Progenitor cell of endocrine pancreas (in vitro differentiated cells): ENCODE measurements around the gene SLC26A11. TPM values are rescaled to one million over a fixed set of nuclear protein-coding genes. Genes with fewer than 3 reads are reported as not detected.

Experiments used
- DNase-seq: peaks from one replicate; pipeline ENCODE4 v3.0.0; 2021; ENCODE audit warnings: low spot score; ENCODE audit not compliant: unreplicated experiment
- H3K27ac Mint-ChIP-seq: 2 replicates; pipeline ENCODE4 v1.8.0; 2021; ENCODE audit warnings: mild to moderate bottlenecking, moderate library complexity, mixed read lengths
- H3K27me3 Mint-ChIP-seq: 2 replicates; pipeline ENCODE4 v1.8.0; 2021; ENCODE audit warnings: mixed read lengths
- H3K36me3 Mint-ChIP-seq: 2 replicates; pipeline ENCODE4 v1.8.0; 2022; ENCODE audit warnings: mixed read lengths; ENCODE audit not compliant: insufficient read depth
- H3K4me1 Mint-ChIP-seq: 2 replicates; pipeline ENCODE4 v1.8.0; 2021; ENCODE audit warnings: low read depth, mixed read lengths
- H3K4me3 Mint-ChIP-seq: 2 replicates; pipeline ENCODE4 v1.8.0; 2021; ENCODE audit warnings: low read depth, mild to moderate bottlenecking, moderate library complexity, mixed read lengths
- H3K9me3 Mint-ChIP-seq: 2 replicates; pipeline ENCODE4 v1.8.0; 2021; ENCODE audit warnings: low read depth, mixed read lengths
- total RNA-seq: library from RNA; stranded (reverse); gene quantifications from 2 replicates; pipeline ENCODE4 v1.2.1, GENCODE V29; 2021
- TF ChIP-seq, protein P1 (sequence below): fragments of 200-600 bp; sonication (generic); IDR thresholded peaks from one replicate; pipeline ENCODE4 v1.5.0; 2021; ENCODE audit warnings: antibody characterized with exemption, mild to moderate bottlenecking; ENCODE audit not compliant: unreplicated experiment

The SLC26A11 gene
- total RNA-seq, 1 donor from 2014 or later, result 40.1 TPM

DNA sequence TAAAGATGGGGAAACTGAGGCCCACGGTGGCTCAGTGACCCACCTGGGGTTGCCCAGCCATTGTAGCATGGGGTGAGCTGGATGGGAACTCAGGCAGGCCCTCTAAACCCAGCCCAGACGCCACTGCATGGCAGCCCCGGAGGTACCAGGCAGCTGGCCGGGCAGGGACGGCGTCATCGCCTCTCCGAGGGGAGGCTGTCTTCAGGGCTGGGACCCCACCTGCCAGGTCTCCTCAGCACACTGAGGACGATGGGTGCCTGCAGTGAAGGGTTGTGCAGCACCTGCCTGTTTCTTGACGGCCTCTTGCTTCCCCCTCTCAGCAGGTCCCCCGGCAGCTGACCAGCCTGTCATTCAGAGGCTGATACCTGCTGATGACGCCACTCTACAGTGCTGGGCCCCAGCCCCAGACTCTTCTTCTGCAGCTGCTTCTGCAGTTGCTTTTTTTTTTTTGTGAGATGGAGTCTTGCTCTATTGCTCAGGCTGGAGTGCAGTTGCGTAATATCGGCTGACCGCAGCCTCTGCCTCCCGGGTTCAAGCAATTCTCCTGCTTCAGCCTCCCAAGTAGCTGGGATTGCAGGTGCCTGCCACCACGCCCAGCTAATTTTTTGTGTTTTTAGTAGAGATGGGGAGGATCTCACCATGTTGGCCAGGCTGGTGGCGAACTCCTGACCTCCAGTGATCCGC is 65.2 kb downstream of the SLC26A11 start:
- Mint-ChIP-seq H3K27ac (no peak overlapping the region), H3K27me3 (no peaks in the 10 kb centered on the region), H3K4me1 (no peaks in the 10 kb centered on the region), H3K4me3 (no peak overlapping the region), H3K9me3 (no peaks in the 10 kb centered on the region), H3K36me3 (peaks cover 8% of the 10 kb centered on the region)
- no peak for DNase-seq
- TF ChIP-seq, protein P1, sequence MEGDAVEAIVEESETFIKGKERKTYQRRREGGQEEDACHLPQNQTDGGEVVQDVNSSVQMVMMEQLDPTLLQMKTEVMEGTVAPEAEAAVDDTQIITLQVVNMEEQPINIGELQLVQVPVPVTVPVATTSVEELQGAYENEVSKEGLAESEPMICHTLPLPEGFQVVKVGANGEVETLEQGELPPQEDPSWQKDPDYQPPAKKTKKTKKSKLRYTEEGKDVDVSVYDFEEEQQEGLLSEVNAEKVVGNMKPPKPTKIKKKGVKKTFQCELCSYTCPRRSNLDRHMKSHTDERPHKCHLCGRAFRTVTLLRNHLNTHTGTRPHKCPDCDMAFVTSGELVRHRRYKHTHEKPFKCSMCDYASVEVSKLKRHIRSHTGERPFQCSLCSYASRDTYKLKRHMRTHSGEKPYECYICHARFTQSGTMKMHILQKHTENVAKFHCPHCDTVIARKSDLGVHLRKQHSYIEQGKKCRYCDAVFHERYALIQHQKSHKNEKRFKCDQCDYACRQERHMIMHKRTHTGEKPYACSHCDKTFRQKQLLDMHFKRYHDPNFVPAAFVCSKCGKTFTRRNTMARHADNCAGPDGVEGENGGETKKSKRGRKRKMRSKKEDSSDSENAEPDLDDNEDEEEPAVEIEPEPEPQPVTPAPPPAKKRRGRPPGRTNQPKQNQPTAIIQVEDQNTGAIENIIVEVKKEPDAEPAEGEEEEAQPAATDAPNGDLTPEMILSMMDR, result no peak

DNA sequence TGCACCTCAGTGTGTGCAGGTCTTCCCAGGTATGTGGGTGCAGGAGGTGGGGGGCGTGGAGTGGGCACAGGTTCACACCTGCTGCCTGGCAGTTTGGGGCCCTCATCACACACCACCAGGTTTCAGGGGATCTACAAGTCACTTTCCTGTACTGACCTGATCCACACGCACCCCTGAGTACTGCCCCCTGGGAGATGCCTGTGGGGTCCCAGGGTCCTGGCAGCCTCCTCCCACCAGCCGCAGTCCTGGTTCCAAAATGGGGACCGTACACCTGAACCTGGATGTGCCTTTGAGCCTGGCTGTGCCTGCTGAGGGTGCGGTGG is 66.4 kb downstream of the SLC26A11 start:
- H3K27me3 Mint-ChIP-seq, result no peaks in the 10 kb centered on the region
- DNase-seq, result no peak
- TF ChIP-seq, protein P1, result no peak
- no peaks in the 10 kb centered on the region for H3K4me1 Mint-ChIP-seq
- no peak overlapping the region for H3K27ac Mint-ChIP-seq
- H3K36me3 Mint-ChIP-seq, result peaks cover 10% of the 10 kb centered on the region
- H3K4me3 Mint-ChIP-seq, result no peak overlapping the region
- H3K9me3 Mint-ChIP-seq, result no peaks in the 10 kb centered on the region

GRCh38 chr17:80287038-80287437 is 66.8 kb downstream of the SLC26A11 start:
- Mint-ChIP-seq H3K9me3 (no peaks in the 10 kb centered on the region), H3K36me3 (peaks cover 10% of the 10 kb centered on the region), H3K27ac (no peak overlapping the region), H3K4me1 (no peaks in the 10 kb centered on the region), H3K27me3 (no peaks in the 10 kb centered on the region), H3K4me3 (no peak overlapping the region)
- no peak for DNase-seq
- TF ChIP-seq, protein P1, result no peak

GRCh38 chr17:80287806-80288567 is 67.8 kb downstream of the SLC26A11 start:
- no peak overlapping the region for H3K27ac Mint-ChIP-seq
- no peaks in the 10 kb centered on the region for H3K9me3 Mint-ChIP-seq
- no peak for DNase-seq
- peaks cover 11% of the 10 kb centered on the region for H3K36me3 Mint-ChIP-seq
- no peak overlapping the region for H3K4me3 Mint-ChIP-seq
- TF ChIP-seq, protein P1, result no peak
- no peaks in the 10 kb centered on the region for H3K4me1 Mint-ChIP-seq
- H3K27me3 Mint-ChIP-seq, result no peaks in the 10 kb centered on the region

DNA sequence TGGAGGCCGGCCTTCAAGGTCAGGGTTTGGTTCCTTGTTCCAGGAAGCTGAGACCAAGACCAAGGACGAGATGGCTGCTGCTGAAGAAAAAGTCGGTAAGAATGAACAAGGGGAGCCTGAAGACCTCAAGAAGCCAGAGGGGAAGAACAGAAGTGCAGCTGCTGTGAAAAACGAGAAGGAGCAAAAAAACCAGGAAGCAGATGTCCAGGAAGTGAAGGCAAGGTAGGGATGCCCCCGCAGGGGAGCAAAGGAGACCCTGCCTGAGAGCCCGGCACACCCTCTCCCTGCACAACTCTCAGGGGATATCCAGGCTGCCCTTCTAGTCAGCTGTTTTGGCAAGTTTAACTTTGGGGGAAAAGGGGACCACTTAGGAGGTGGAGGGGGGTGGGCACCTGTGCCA is 69.4 kb downstream of the SLC26A11 start:
- TF ChIP-seq, protein P1, result no peak
- no peaks in the 10 kb centered on the region for H3K9me3 Mint-ChIP-seq
- no peak for DNase-seq
- no peaks in the 10 kb centered on the region for H3K27me3 Mint-ChIP-seq
- no peaks in the 10 kb centered on the region for H3K4me1 Mint-ChIP-seq
- H3K36me3 Mint-ChIP-seq, result peaks cover 11% of the 10 kb centered on the region
- H3K27ac Mint-ChIP-seq, result no peak overlapping the region
- H3K4me3 Mint-ChIP-seq, result no peak overlapping the region
